Measurements from ENCODE around the gene NEK2.
A peak's percentile ranks its signal among the peaks of the same experiment; 100 is the strongest.
"Not testable (repeated sequence)": the region's sequence is repeated elsewhere in the genome, so short reads cannot be mapped to it uniquely, and the experiment has no call there.

NEK2 gene

DNA sequence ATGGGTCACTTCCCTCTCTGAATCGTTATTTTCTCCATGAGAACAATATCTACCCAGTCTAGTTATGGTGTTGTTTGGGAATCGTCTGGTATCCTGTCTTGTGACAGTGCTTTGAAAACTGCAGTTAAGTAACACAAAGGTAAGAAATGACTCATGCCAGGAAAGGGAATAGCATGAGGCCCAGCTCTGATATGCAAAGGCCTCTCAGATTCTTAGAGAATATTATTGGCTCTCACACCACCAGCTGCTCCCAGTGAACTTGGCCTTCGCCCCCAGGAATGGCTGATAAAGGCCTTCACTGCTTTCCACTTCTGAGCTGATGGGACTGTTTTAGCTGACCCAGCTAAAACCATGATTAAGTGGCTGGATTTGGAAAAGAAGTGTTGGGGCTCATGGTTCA lies 27.1 kb downstream of the NEK2 start:
- no peak for DNase-seq

DNA sequence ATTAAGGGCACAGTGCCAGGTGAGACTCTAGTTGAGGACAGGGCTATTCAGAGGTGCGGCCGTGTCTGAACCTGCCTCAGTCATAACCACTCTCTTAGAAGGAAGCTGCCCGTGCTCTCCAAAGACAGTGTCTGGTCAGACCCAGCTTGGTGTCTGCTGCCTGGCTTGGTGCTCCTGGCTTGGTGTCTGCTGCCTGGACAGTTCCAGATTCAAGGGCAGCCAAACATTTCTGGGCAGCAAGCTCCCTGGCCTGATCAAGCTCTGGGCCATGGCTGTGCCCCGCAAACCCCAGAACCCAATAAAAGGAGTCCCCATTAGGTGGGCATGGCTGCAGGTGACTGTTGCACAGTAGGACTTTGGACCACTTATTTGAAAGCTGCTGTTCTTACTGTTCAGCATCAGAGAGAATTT lies 27.7 kb downstream of the NEK2 start:
- no peak for DNase-seq

GRCh38 chr1:211646566-211646965 lies 28.9 kb downstream of the NEK2 start:
- DNase-seq: no peak

GRCh38 chr1:211645601-211646000 lies 29.8 kb downstream of the NEK2 start:
- DNase-seq: not testable (repeated sequence)

- no peak for DNase-seq
Observed at GRCh38 chr1:211644653-211645052, 30.8 kb downstream of the NEK2 start.

- DNase-seq: peak; percentile 43
Observed at GRCh38 chr1:211643324-211644212, 31.9 kb downstream of the NEK2 start.

GRCh38 chr1:211642870-211643269 lies 32.6 kb downstream of the NEK2 start:
- DNase-seq: no peak

DNA sequence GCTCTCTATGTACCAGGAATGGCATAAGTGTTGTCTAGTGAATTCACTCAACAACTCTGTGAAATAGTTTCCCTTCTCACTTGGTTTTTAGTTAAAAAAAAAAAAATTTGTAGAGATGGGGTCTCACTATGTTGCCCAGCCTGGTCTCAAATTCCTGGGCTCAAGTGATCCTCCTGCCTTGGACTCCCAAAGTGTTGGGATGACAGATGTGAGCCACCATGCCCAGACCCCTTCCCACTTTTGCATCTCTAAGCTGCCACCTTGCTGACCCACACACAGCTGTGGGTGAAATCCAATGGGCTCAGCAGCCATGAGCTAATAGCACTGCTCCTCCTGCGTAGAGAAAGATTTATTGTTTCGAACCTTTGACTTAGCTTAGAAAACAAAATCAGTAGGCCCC lies 33.5 kb downstream of the NEK2 start:
- no peak for DNase-seq

- DNase-seq: no peak
Observed at GRCh38 chr1:211641044-211641800, 34.2 kb downstream of the NEK2 start.

DNA sequence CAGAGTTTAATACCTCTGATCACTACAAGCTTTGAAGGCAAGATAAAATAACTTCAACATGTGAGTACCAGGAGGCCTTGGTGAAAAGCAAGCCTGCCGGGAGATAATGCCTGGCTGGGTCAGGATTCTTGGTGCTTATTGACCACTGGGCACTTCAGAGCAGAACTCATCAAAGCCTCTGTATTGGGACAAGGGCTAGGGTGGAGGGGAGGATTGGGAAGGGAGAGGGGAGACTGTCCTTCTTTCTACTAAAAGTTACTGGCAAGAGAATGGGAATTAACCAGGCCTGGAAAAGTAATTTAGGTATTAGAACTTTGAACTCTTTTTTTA lies 35.2 kb downstream of the NEK2 start:
- no peak for DNase-seq

DNA sequence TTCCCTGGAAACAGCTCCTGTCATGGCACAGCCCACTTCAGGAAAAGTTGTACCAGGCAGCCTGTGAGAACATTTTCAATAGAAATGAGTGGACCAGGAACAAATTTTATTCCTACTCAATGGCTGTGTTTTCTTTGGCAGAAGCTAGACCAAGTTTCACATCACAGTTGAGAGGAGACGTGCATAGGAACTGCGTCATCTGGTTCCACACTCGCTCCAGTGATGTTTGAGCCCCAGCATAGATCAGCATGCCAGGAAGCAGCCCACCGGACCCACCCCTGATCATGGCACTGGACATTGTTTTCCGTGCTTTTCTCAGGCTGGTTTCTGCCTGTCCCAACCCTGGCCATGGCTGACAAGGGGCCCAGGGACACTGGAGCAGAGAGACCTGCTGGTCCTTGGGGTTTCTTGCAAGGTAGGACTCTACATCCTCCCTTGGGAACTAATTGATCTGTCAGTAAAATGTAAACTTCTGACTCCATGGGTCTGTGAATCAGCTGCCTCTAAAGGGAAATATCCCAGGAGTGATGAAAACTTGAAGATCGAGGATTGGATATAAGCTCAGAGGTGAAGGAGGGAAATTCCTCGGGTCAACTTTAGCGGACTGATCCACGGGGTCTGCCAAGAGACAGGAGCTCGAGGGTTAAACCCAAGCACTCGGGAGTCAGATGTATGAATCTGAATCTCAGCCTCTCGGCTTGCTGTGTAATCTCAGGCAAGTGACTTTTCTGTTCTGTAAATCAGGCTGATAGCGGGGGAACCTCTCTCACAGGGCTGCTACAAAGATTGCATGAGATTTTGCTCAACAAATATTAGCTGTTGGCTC lies 35.7 kb downstream of the NEK2 start:
- no peak for DNase-seq

GRCh38 chr1:211638689-211639101 lies 36.7 kb downstream of the NEK2 start:
- DNase-seq: no peak

- DNase-seq: no peak
Observed at GRCh38 chr1:211638246-211638645, 37.2 kb downstream of the NEK2 start.

- DNase-seq: no peak
Observed at GRCh38 chr1:211637066-211637465, 38.4 kb downstream of the NEK2 start.

DNA sequence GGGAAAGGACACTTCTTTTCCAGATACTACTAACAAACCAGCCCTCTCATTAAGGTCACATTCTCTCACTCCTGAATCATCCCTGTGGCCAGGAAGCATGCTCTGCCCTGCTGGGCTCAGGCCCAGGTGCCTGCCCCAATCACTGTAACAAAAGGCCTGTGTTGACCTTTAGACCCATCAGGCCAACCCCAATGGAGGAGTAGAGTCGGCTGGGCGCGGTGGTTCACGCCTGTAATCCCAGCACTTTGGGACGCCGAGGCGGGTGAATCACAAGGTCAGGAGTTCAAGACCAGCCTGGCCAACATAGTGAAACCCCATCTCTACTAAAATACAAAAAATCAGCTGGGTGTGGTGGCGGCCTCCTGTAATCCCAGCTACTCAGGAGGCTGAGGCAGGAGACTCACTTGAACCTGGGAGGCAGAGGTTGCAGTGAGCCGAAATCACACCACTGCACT lies 38.8 kb downstream of the NEK2 start:
- not testable (repeated sequence) for DNase-seq

- no peak for DNase-seq
Observed at GRCh38 chr1:211635597-211636205, 39.7 kb downstream of the NEK2 start.

- no peak for DNase-seq
Observed at GRCh38 chr1:211634931-211635330, 40.5 kb downstream of the NEK2 start.

DNA sequence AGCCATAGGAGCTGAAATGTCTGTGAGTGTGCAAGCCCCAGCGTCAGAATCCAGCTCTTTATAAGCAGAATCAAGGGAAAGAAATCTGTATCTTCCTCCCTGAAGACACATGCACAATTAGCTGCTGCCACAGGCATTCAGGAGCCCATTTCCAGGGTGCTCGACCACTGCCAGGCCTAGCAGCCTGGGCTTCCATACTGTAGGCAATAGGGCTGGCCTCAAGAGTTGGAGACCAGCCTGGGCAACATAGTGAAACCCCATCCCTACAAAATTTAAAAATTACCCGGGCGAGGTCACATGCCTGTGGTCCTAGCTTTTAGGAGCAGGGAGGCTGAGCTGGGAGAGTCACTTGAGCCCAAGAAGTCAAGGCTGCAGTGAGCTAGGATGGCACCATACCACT lies 41.0 kb downstream of the NEK2 start:
- no peak for DNase-seq

GRCh38 chr1:211633524-211633846 lies 41.9 kb downstream of the NEK2 start:
- DNase-seq: no peak

DNA sequence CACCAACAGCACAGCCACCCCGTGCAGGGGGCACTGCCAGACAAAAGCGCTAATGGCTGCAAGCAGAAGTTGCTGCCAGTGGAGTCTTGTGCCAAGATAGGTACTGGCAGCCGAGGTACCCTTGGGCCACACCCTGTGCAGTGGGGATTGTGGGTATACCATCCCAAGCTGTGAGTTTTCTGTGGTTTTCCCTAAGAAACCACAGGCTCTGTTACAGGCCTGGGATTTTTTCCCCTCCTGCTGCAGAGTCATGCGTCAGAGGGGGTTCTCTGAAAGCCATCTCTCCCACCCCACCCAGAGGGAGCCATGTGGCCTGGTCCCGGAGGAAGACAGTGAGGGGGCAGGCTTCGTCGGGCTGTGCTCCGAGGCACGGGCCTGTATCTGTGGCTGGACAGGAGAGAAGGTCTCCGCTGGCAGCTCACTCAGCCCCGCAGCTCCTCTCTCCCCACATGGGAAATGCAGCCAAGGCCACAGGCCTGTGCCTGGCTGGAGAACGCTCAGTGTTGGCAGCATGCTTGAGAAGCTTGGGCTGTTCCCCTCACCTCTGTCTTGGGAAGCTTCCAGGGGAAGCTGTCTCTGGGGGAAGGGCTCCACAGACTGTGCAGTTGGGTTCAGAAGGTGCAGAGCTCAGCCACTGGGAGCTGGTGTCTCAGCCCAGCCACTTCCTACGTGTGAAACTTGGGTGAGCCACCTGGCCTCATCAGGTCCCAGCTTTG lies 42.5 kb downstream of the NEK2 start:
- no peak for DNase-seq

- DNase-seq: no peak
Observed at GRCh38 chr1:211632117-211632807, 43.2 kb downstream of the NEK2 start.

GRCh38 chr1:211631168-211631567 lies 44.3 kb downstream of the NEK2 start:
- no peak for DNase-seq

All from retina (tissue), 1 donor.